Prostate gland (tissue), 2 donors: ENCODE results near the gene TMEM82. TPM values are rescaled to one million over a fixed set of nuclear protein-coding genes. Genes with fewer than 3 reads are reported as not detected.

Source experiments
- DNase-seq: peaks from one replicate; pipeline ENCODE4 v3.0.0-alpha.2; 2019; ENCODE audit warnings: low spot score
- H3K27ac ChIP-seq, 2 donors: fragments of 200-600 bp; sonication (generic); 2 replicates each; pipeline ENCODE4 v1.5.1; 2017 to 2019
- H3K27me3 ChIP-seq: fragments of 200-600 bp; sonication (generic); replicated peaks from 2 replicates; pipeline ENCODE4 v1.5.1; 2019; ENCODE audit not compliant: insufficient read depth
- H3K36me3 ChIP-seq, 2 donors: fragments of 200-600 bp; sonication (generic); 1 replicate in 1 of 2; 2 replicates in 1 of 2; pipeline versions ENCODE4 v1.5.1 to v1.8.1; 2017 to 2019
- H3K4me1 ChIP-seq: fragments of 200-600 bp; sonication (generic); replicated peaks from 2 replicates; pipeline ENCODE4 v1.5.1; 2019
- H3K4me3 ChIP-seq, 2 donors: fragments of 200-600 bp; sonication (generic); 2 replicates each; pipeline ENCODE4 v1.5.1; 2017 to 2019
- H3K9me3 ChIP-seq: fragments of 200-600 bp; sonication (generic); 2 replicates; pipeline ENCODE4 v1.5.1; 2017
- POLR2A ChIP-seq: fragments of 450-650 bp; IDR thresholded peaks from one replicate; pipeline ENCODE4 v1.6.1; 2016; ENCODE audit warnings: antibody characterized with exemption, mild to moderate bottlenecking
- POLR2AphosphoS5 ChIP-seq: sonication (generic); formaldehyde crosslinking; IDR thresholded peaks from one replicate; pipeline ENCODE4 v1.6.1; 2017; ENCODE audit warnings: antibody characterized with exemption
- WGBS: methylation state at CpG from one replicate; pipeline ENCODE4 v1.1.5; 2018; 5-methylcytosine and 5-hydroxymethylcytosine counted together
- intact Hi-C: fragments of 100-400 bp; cut with DNase I; formaldehyde crosslinking; loops from one replicate; pipeline ENCODE4 v1.14.2; 2022
- total RNA-seq, 2 donors: library from RNA; depleted of rRNA; stranded (reverse); fragments of >200 nt; gene quantifications; one replicate each; pipeline ENCODE4 v1.1.0, GENCODE V29; 2016
- TF ChIP-seq, protein P1 (sequence below), 4 experiments: fragments of 200-600 bp in 2 of 4; fragments of 450-650 bp in 2 of 4; sonication (generic) in 2 of 4; IDR thresholded peaks; 1 replicate in 3 of 4; 2 replicates in 1 of 4; pipeline ENCODE4 v1.5.1; 2016 to 2019; ENCODE audit warnings: antibody characterized with exemption in 4 of 4, mild to moderate bottlenecking in 2 of 4, moderate library complexity in 2 of 4

TMEM82 gene
- total RNA-seq, 2 donors from 2014 or later: not detected

DNA sequence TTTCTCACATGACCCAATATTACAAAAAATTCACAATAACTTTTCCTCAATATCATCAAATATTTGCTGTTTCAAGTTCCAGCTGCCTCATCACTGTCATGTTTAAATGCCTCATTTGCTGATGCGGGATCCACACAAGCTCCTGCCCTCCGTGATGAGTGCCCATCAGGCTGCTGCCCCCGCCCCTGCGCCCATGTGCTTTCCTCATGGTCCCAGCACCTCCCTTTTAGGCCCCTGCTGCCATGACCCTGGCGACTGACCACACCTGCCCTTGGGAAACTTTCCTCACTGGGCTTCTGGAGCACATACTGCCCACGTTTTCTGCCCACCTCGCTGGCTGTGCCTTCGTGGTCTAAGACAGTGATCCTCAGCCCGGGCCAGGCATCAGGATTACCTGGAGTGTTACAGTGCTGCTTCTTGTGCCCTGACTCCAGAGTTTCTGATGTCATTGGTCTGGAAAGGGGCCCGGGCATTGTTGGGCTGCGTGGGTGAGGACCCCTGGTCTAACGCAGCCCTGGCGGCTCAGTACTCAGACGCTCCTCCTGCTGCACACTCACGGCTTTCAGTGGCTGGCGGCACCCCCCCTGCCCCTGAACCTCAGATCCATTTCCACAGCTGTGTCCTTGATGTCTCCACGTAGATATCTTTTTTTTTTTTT lies 37.6 kb upstream of the TMEM82 start:
- no peaks in the 10 kb centered on the region for H3K27me3 ChIP-seq
- H3K9me3 ChIP-seq: no peaks in the 10 kb centered on the region
- WGBS: 92% methylated on average over 17 of the region's 17 CpGs
- intact Hi-C loops: loop anchor here (5.0 kb wide), 1 partner anchor 87 kb away; the partner anchor contains the start of gene DDI2
- H3K4me1 ChIP-seq: peaks cover 3% of the 10 kb centered on the region
- peak overlapping the region; percentile 68 to 71 for H3K27ac ChIP-seq
- TF ChIP-seq POLR2AphosphoS5 (no peak), POLR2A (no peak)
- TF ChIP-seq, protein P1, sequence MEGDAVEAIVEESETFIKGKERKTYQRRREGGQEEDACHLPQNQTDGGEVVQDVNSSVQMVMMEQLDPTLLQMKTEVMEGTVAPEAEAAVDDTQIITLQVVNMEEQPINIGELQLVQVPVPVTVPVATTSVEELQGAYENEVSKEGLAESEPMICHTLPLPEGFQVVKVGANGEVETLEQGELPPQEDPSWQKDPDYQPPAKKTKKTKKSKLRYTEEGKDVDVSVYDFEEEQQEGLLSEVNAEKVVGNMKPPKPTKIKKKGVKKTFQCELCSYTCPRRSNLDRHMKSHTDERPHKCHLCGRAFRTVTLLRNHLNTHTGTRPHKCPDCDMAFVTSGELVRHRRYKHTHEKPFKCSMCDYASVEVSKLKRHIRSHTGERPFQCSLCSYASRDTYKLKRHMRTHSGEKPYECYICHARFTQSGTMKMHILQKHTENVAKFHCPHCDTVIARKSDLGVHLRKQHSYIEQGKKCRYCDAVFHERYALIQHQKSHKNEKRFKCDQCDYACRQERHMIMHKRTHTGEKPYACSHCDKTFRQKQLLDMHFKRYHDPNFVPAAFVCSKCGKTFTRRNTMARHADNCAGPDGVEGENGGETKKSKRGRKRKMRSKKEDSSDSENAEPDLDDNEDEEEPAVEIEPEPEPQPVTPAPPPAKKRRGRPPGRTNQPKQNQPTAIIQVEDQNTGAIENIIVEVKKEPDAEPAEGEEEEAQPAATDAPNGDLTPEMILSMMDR (IDR thresholded peaks at IDR 0.05): no peak
- no peak for DNase-seq
- H3K36me3 ChIP-seq: no peaks in the 10 kb centered on the region
- H3K4me3 ChIP-seq: no peak overlapping the region

DNA sequence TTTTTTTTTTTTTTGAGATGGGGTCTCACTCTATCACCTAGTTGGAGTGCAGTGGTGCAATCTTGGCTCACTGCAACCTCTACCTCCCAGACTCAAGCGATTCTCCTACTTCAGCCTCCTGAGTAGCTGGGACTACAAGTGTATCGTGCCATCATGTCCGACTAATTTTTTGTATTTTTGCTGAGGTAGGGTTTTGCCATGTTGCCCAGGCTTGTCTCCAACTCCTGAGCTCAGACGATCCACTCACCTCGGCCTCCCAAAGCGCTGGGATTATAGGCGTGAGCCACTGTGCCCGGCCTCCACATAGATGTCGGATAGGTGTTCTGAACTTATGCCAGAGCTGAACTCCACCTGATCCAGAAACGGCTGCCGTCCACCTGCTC lies 37.1 kb upstream of the TMEM82 start:
- Histone ChIP-seq H3K27me3 (no peaks in the 10 kb centered on the region), H3K4me1 (peaks cover 3% of the 10 kb centered on the region), H3K4me3 (no peak overlapping the region), H3K9me3 (no peaks in the 10 kb centered on the region), H3K27ac (no peak overlapping the region), H3K36me3 (no peaks in the 10 kb centered on the region)
- no peak for DNase-seq
- TF ChIP-seq, protein P1 (IDR thresholded peaks at IDR 0.05): no peak
- TF ChIP-seq POLR2A (no peak), POLR2AphosphoS5 (no peak)
- intact Hi-C loops: no loop called here
- WGBS: 91% methylated on average over 11 of the region's 11 CpGs

DNA sequence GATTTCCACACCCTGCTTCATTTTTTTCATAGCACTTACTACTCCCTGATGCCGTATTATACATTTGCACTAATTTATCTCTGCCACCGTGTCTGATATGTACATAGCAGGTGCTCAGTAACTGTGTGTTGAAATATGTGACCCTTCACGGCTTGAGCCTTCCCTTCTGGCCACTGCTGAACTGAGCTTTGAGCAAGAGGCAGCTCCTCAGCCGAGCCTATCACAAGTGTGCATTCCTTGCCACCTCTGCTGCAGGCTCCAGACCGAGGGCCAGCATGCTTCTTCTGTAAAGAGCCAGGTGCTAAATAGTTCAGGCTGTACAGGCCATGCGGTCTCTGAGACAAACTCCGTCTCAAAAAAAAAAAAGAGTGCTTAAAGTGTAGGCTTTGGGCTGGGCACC lies 35.5 kb upstream of the TMEM82 start:
- no peaks in the 10 kb centered on the region for H3K9me3 ChIP-seq
- DNase-seq: no peak
- TF ChIP-seq POLR2A: no peak
- no peak for TF ChIP-seq POLR2AphosphoS5
- TF ChIP-seq, protein P1 (IDR thresholded peaks at IDR 0.05): no peak
- no peaks in the 10 kb centered on the region for H3K27me3 ChIP-seq
- no peaks in the 10 kb centered on the region for H3K36me3 ChIP-seq
- no peak overlapping the region for H3K27ac ChIP-seq
- H3K4me3 ChIP-seq: no peak overlapping the region
- 81% methylated on average over 7 of the region's 7 CpGs for whole genome bisulfite sequencing
- intact Hi-C loops: no loop called here
- peaks cover 3% of the 10 kb centered on the region for H3K4me1 ChIP-seq

DNA sequence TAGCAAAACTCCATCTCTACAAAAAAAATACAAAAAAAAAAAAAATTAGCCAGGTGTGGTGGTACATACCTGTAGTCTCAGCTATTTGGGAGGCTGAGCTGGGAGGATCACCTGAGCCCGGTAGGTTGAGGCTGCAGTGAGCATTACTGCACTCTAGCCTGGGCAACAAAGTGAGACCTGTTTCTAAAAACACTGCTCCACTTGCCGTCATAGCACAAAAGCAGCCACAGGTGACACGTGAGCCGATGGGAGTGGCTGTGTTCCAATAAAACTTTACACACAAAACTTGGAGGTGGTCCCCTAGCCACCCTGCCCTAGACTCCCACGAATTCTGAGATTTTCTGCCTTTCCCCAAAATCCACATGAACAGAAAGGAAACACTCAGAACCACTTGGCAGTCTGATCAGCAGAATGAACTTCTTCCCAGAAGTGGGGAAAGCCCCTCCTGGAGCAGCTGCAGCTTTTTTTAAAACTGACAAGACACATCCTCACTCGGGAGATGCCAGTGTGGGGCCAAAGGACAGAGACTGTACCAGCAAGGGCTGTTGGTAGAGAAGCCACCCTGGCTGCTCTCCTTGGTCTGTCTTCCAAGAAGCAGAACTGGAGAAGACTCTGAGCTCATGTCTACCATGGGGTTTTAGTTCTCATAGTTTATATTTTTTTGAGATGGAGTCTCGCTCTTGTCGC lies 34.9 kb upstream of the TMEM82 start:
- WGBS: 69% methylated on average over 8 of the region's 8 CpGs
- no peak overlapping the region for H3K4me3 ChIP-seq
- H3K9me3 ChIP-seq: no peaks in the 10 kb centered on the region
- TF ChIP-seq POLR2AphosphoS5: no peak
- TF ChIP-seq POLR2A: no peak
- TF ChIP-seq, protein P1 (IDR thresholded peaks at IDR 0.05): no peak
- peaks cover 3% of the 10 kb centered on the region for H3K4me1 ChIP-seq
- no peak overlapping the region for H3K27ac ChIP-seq
- H3K27me3 ChIP-seq: no peaks in the 10 kb centered on the region
- no peaks in the 10 kb centered on the region for H3K36me3 ChIP-seq
- intact Hi-C loops: no loop called here
- DNase-seq: no peak
